ENCODE results near the gene AOAH.

GRCh38 chr7:36568452-36568849 lies 155.8 kb downstream of the AOAH start:
- TF ChIP-seq TEAD4 (IDR thresholded peaks at IDR 0.05) (no peak), RAD21 (IDR thresholded peaks at IDR 0.05; ENCODE audit: low read depth) (no peak)

All from Ishikawa (cell line).